ENCODE data around the gene SPC24. TPM values are rescaled to one million over a fixed set of nuclear protein-coding genes. Genes with fewer than 3 reads are reported as not detected.

Gene SPC24
- total RNA-seq, 4 donors from 2014 or later: 1.3 to 5.1 (median 4.2) TPM

- no peak for TF ChIP-seq CTCF (IDR thresholded peaks at IDR 0.05; ENCODE audit: low read depth)
These were observed 54.5 kb downstream of the SPC24 start for GRCh38 chr19:11101057-11101456.

DNA sequence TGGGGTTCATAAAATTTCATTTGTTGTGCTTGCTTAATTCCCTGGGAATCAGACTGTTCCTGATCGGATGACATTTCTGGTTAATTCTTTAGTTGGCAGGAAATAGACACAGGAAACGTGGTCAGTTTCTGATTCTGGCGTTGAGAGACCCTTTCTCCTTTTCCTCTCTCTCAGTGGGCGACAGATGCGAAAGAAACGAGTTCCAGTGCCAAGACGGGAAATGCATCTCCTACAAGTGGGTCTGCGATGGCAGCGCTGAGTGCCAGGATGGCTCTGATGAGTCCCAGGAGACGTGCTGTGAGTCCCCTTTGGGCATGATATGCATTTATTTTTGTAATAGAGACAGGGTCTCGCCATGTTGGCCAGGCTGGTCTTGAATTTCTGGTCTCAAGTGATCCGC is 55.5 kb downstream of the SPC24 start:
- TF ChIP-seq CTCF (IDR thresholded peaks at IDR 0.05; ENCODE audit: low read depth): no peak

- TF ChIP-seq CTCF (IDR thresholded peaks at IDR 0.05; ENCODE audit: low read depth): no peak
These were observed 56.7 kb downstream of the SPC24 start for GRCh38 chr19:11098861-11099260.

DNA sequence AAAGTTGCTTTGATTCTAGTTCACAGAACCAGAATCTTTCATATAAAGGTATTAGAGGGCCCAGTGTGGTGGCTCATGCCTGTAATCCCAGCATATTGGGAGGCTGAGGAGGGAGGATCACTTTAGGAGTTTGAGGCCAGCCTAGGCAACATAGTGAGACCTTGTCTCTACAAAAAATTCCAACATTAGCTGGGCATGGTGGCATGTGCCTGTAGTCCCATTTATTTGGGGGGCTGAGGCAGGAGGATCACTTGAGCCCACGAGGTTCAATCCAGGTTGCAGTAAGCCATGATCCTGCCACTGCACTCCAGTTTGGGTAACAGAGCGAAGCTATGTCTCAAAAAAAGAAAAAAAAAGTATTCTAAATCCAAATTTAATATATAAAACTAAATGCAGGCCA is 57.3 kb downstream of the SPC24 start:
- no peak for TF ChIP-seq CTCF (IDR thresholded peaks at IDR 0.05; ENCODE audit: low read depth)

GRCh38 chr19:11096210-11096841 is 59.3 kb downstream of the SPC24 start:
- no peak for TF ChIP-seq CTCF (IDR thresholded peaks at IDR 0.05; ENCODE audit: low read depth)

Other genes starting within 250 kb of the SPC24 start
- gene YIPF2, start 227.1 kb downstream of the SPC24 start, total RNA-seq: 10 to 100 TPM; 25.9 to 44.6 (median 35.6) TPM
- 10 to 100 TPM; 14.4 to 35.6 (median 20.9) TPM for gene TIMM29, start 227.0 kb downstream of the SPC24 start, total RNA-seq
- 10 to 100 TPM; 29.7 to 57.5 (median 39.1) TPM for gene SMARCA4, start 194.8 kb downstream of the SPC24 start, total RNA-seq
- 10 to 100 TPM; 11.0 to 31.1 (median 23.3) TPM for gene LDLR, start 66.3 kb downstream of the SPC24 start, total RNA-seq
- 100 to 1,000 TPM; 156 to 414 (median 327) TPM for gene KANK2, start 41.8 kb upstream of the SPC24 start, total RNA-seq
- gene ANGPTL8, start 83.8 kb upstream of the SPC24 start, total RNA-seq: 10 to 100 TPM in 2 of 4 donors, 1 to 10 TPM in 2; 1.9 to 27.7 (median 14.8) TPM
- gene DOCK6, start 106.7 kb upstream of the SPC24 start, total RNA-seq: 100 to 1,000 TPM in 1 of 4 donors, 10 to 100 TPM in 3; 28.4 to 149 (median 40.6) TPM
- not detected for gene TSPAN16, start 140.4 kb upstream of the SPC24 start, total RNA-seq
- gene RAB3D, start 183.9 kb upstream of the SPC24 start, total RNA-seq: 10 to 100 TPM in 3 of 4 donors, 1 to 10 TPM in 1; 8.0 to 13.4 (median 11.5) TPM
- 100 to 1,000 TPM; 154 to 170 (median 160) TPM for gene TMEM205, start 190.5 kb upstream of the SPC24 start, total RNA-seq
- 10 to 100 TPM in 3 of 4 donors, 1 to 10 TPM in 1; 4.6 to 33.2 (median 15.7) TPM for gene CCDC159, start 190.7 kb upstream of the SPC24 start, total RNA-seq
- gene PLPPR2, start 199.7 kb upstream of the SPC24 start, total RNA-seq: 10 to 100 TPM in 2 of 4 donors, 1 to 10 TPM in 2; 4.2 to 19.6 (median 9.3) TPM
- 1 to 10 TPM in 2 of 4 donors, under 1 TPM in 1, not detected in 1; 0.66 to 3.0 (median 1.0) TPM for gene SWSAP1, start 218.9 kb upstream of the SPC24 start, total RNA-seq
- 1 to 10 TPM; 1.5 to 8.1 (median 5.0) TPM for gene EPOR, start 228.5 kb upstream of the SPC24 start, total RNA-seq

Measured in subcutaneous adipose tissue (tissue), 4 donors.